Duodenal mucosa (tissue), 2 donors: ENCODE measurements around the gene KCNV2.
"Not testable (repeated sequence)": the region's sequence is repeated elsewhere in the genome, so short reads cannot be mapped to it uniquely, and the experiment has no call there.

Experiments used
- H3K27ac ChIP-seq: one replicate; pipeline ENCODE4 v1.7.0; 2013; ENCODE audit warnings: low read depth, low read length
- H3K27me3 ChIP-seq, 2 donors: one replicate each; pipeline ENCODE4 v1.7.0; 2013; ENCODE audit warnings: low read length in 2 of 2, control low read depth in 1 of 2; ENCODE audit not compliant: insufficient read depth in 2 of 2, control insufficient read depth in 1 of 2
- H3K36me3 ChIP-seq, 2 donors: one replicate each; pipeline ENCODE4 v1.7.0; 2013; ENCODE audit warnings: low read length in 2 of 2, control low read depth in 1 of 2; ENCODE audit not compliant: insufficient read depth in 2 of 2, control insufficient read depth in 1 of 2
- H3K4me1 ChIP-seq, 2 donors: one replicate each; pipeline ENCODE4 v1.7.0; 2013; ENCODE audit warnings: low read length in 2 of 2, control low read depth in 1 of 2; ENCODE audit not compliant: insufficient read depth in 2 of 2, control insufficient read depth in 1 of 2
- H3K4me3 ChIP-seq, 2 donors: one replicate each; pipeline ENCODE4 v1.7.0; 2013; ENCODE audit warnings: low read length in 2 of 2, low read depth in 1 of 2
- H3K9ac ChIP-seq, 2 donors: one replicate each; pipeline ENCODE4 v1.7.0; 2013; ENCODE audit warnings: low read length in 2 of 2, low read depth in 1 of 2
- H3K9me3 ChIP-seq, 2 donors: one replicate each; pipeline ENCODE4 v1.7.0; 2013; ENCODE audit warnings: low read length in 2 of 2, control low read depth in 1 of 2; ENCODE audit not compliant: control insufficient read depth in 1 of 2

Gene KCNV2

DNA sequence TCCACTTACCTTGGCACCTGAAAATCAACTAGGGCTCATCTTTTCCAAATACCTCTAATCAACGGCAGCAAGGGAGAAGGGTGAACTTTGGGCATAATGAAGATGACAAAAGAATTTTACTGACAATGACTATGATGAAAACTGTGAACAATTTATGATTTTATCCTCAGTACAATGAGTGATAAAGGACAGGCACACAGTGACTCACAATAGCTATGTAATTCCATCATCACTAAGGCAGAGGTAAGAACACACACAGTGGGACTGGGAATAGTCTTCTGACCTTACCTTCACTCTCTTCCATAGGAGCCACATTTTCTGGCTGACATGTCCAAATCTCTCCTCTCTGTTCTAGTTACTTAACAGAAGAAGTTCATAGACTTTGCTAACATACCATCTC is 26.1 kb upstream of the KCNV2 start:
- no peaks in the 10 kb centered on the region for H3K36me3 ChIP-seq
- H3K9ac ChIP-seq = no peak overlapping the region
- no peaks in the 10 kb centered on the region for H3K9me3 ChIP-seq
- no peaks in the 10 kb centered on the region for H3K4me1 ChIP-seq
- H3K4me3 ChIP-seq = no peak overlapping the region
- no peak overlapping the region for H3K27ac ChIP-seq
- H3K27me3 ChIP-seq = no peaks in the 10 kb centered on the region

DNA sequence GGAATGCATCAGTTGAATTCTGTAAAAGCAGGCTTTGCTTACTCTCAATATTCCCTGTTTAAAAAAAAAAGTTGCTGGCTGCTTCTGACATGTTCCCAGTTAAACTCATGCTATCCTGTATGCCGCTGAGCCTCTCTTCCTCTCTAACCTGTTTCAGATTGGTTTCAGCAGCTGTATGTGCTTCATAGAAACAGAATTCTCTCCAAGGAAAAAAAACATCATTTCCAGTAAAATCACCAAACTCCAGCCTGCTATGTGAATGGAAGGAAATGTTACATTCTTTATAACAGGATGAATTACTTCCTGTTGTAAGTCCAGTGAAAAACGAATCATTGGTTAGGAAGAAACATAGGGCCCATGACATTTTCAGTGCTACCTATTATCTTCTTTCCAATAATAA is 25.7 kb upstream of the KCNV2 start:
- H3K27me3 ChIP-seq = no peaks in the 10 kb centered on the region
- H3K9me3 ChIP-seq = no peaks in the 10 kb centered on the region
- H3K36me3 ChIP-seq = no peaks in the 10 kb centered on the region
- H3K4me3 ChIP-seq = no peak overlapping the region
- no peaks in the 10 kb centered on the region for H3K4me1 ChIP-seq
- H3K9ac ChIP-seq = no peak overlapping the region
- H3K27ac ChIP-seq = no peak overlapping the region

DNA sequence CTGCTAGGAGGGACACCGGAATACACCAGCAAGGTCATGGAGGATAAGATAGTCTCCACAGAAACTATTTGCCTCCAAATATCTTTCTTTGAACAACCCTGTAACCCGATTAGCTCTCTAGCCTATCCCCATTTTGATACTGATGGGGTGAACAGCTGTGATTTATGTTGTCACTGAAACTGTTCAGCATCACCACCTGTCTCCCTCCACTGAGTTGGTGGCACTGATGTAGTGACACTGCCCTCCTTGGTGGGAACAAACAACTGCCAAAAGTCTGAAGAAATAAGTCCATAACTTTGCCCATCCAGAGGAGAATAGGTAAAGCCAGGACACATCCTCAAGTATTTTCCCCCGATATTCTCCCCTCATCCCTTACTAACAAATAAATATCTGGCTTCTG is 24.3 kb upstream of the KCNV2 start:
- Histone ChIP-seq H3K27ac (no peak overlapping the region), H3K4me3 (no peak overlapping the region), H3K4me1 (no peaks in the 10 kb centered on the region), H3K36me3 (no peaks in the 10 kb centered on the region), H3K9me3 (no peaks in the 10 kb centered on the region), H3K9ac (no peak overlapping the region), H3K27me3 (no peaks in the 10 kb centered on the region)

DNA sequence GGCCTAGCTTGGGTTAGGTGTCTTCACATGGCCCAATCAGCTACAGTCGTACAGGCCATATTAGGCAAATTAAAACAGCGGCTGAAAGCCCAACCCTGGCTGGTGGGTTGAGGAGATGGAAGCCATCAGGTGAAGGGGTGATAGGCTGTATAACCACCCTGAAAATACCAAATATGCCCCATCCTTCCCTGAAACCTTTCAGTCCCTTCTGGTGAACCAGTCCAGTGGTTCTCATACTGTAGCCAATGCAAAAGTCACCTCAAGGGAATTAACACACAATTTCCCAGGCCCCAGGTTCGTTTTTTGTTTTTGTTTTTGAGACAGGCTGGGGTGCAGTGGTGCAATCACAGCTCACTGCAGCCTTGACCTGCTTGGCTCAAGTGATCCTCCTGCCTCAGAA is 19.8 kb upstream of the KCNV2 start:
- no peaks in the 10 kb centered on the region for H3K9me3 ChIP-seq
- H3K36me3 ChIP-seq = no peaks in the 10 kb centered on the region
- no peak overlapping the region for H3K4me3 ChIP-seq
- no peaks in the 10 kb centered on the region for H3K27me3 ChIP-seq
- no peaks in the 10 kb centered on the region for H3K4me1 ChIP-seq
- no peak overlapping the region for H3K9ac ChIP-seq
- no peak overlapping the region for H3K27ac ChIP-seq

DNA sequence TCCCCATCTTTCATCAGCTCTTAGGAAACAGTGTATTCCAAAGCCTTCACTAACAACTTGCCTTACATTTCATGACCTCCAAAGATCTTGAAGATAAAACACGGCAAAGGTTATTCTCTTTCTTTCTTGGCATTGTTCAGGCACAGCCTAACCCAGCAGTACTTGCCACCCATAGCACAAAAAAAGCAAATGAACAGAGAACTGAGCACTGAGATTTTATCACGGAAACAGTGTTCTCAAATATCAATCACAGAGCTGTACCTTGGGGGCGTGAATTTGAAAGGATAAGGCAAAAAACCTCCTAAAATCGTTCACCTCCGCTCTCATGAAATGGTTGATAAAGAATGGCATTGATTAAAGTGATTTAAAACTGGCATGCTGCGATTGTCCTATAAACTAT is 16.9 kb upstream of the KCNV2 start:
- no peaks in the 10 kb centered on the region for H3K9me3 ChIP-seq
- H3K27me3 ChIP-seq = no peaks in the 10 kb centered on the region
- H3K36me3 ChIP-seq = no peaks in the 10 kb centered on the region
- H3K4me3 ChIP-seq = no peak overlapping the region
- no peaks in the 10 kb centered on the region for H3K4me1 ChIP-seq
- H3K9ac ChIP-seq = no peak overlapping the region
- H3K27ac ChIP-seq = no peak overlapping the region

DNA sequence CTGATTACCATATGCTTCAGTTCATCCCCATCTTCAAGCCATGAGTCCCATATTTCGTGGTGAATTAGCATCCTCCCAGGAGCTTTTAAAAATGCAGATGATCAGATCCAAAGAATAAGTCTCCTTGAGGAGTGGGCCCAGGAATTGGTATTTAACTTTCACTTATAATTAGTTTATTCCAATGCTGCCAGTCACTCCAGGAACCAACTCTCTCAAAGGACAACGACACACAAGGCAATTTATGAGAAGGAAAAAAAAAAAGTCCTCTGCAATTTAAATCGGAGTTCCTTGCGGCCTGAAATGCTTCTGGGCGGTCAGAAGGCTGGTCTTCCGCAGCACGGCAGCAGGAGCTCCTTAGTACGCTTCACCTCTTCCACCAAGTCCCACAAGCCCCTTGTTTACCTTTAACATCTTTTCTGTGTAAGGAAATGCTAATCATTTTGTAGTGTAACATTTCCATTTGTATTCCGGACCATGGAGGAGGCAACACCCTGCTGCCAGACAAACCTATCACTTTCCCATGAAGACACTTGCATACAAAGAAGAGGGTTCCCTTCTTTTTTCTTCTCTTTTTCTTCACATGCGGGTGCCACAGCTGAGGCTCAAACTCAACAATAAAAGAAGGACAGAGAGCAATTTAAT is 16.3 kb upstream of the KCNV2 start:
- Histone ChIP-seq H3K9ac (no peak overlapping the region), H3K4me1 (no peaks in the 10 kb centered on the region), H3K4me3 (no peak overlapping the region), H3K27ac (no peak overlapping the region), H3K27me3 (no peaks in the 10 kb centered on the region), H3K36me3 (no peaks in the 10 kb centered on the region), H3K9me3 (no peaks in the 10 kb centered on the region)

DNA sequence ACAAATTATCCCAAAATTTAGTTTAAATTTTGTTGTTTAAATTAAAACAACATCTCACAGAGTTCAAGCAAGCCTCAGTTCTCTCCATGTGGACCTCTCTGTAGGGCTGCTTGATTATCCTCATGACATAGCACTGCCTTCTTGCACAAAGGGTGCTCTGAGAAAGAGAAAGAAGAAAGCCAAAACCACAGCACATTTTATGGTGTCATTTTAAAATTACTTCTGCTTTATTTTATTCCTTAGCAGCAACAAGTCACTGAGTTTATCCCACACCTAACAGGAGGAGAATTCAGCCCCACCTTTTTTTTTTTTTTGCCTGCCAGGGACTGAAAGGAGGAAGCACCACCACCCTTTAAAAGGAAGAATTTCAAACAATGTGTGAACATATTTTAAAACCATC is 12.8 kb upstream of the KCNV2 start:
- Histone ChIP-seq H3K36me3 (no peaks in the 10 kb centered on the region), H3K27ac (no peak overlapping the region), H3K4me1 (no peaks in the 10 kb centered on the region), H3K9ac (no peak overlapping the region), H3K4me3 (no peak overlapping the region), H3K9me3 (no peaks in the 10 kb centered on the region), H3K27me3 (no peaks in the 10 kb centered on the region)

DNA sequence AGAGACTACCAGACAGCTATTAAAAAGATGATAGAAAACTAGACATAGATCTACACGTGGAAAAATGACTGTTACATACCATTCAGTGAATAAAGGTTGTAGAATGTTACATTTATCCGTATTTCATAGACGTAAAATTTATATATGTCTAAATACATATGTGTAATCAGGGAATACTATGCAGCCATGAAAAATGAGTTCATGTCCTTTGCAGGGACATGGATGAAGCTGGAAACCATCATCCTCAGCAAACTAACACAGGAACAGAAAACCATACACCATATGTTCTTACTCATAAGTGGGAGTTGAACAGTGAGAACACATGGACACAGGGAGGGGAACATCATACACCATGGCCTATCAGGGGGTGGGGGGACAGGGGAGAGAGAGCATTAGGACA is 10.1 kb upstream of the KCNV2 start:
- not testable (repeated sequence) for H3K9me3 ChIP-seq, H3K27me3 ChIP-seq, H3K4me3 ChIP-seq, H3K9ac ChIP-seq, H3K4me1 ChIP-seq, H3K36me3 ChIP-seq, H3K27ac ChIP-seq

DNA sequence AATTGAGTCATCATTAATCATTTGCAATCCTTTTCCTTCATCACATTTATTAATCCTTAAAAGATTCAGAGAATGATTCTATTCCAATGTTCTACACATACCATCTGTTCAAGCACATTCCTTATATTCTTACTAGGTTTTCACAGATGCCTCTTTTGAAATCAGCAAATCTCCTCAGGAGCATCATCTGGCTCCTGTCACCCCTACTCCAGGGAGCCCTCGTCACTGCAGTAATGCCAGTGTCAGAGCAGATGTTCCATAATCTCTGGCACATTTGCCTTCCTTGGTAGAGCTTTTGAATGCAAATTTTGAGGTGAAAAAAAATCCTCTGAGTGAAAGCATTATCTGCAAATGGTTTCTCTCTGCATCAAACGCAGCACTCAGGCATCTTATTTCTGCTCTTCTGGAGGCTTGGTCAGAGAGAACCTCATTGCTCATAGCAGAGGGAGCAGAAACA is 7.6 kb upstream of the KCNV2 start:
- Histone ChIP-seq H3K27me3 (no peaks in the 10 kb centered on the region), H3K9me3 (no peaks in the 10 kb centered on the region), H3K27ac (no peak overlapping the region), H3K9ac (no peak overlapping the region), H3K36me3 (no peaks in the 10 kb centered on the region), H3K4me3 (no peak overlapping the region), H3K4me1 (no peaks in the 10 kb centered on the region)

DNA sequence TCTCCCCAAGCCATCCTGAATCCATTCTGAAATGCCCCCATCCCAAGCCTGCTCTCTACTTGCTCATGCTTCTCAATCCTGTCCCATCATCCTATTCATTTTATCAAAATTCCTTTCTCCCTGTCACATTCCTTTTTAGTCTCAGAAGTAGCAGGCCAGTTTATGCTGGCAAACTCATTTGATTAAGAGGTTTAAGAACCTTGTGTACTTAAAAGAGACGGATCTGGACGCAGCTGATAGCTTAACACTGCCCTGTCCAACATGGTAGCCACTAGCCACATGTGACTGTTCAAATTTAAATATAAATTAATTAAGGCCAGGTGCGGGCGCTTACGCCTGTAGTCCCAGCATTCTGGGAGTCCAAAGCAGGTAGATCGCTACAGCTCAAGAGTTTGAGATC is 5.6 kb upstream of the KCNV2 start:
- H3K9me3 ChIP-seq = no peaks in the 10 kb centered on the region
- no peaks in the 10 kb centered on the region for H3K27me3 ChIP-seq
- no peaks in the 10 kb centered on the region for H3K4me1 ChIP-seq
- no peak overlapping the region for H3K9ac ChIP-seq
- H3K4me3 ChIP-seq = no peak overlapping the region
- H3K36me3 ChIP-seq = no peaks in the 10 kb centered on the region
- no peak overlapping the region for H3K27ac ChIP-seq
